ENCODE measurements around the gene PUS7. TPM values are rescaled to one million over a fixed set of nuclear protein-coding genes. Genes with fewer than 3 reads are reported as not detected.
A peak's percentile ranks its signal among the peaks of the same experiment; 100 is the strongest.
"Not testable (repeated sequence)": the region's sequence is repeated elsewhere in the genome, so short reads cannot be mapped to it uniquely, and the experiment has no call there.

PUS7 gene
- 22.3 and 38.5 TPM in 2 replicates for total RNA-seq
- polyA plus RNA-seq (2012) = 8.2 TPM

GRCh38 chr7:105521717-105522463 lies at the start of gene PUS7:
Gene PUS7 (minus strand): TSS chr7:105522271. CDS start chr7:105508512, 13,759 bp downstream.
- peak; percentile 94 for DNase-seq (ENCODE audit: low read depth)

DNA sequence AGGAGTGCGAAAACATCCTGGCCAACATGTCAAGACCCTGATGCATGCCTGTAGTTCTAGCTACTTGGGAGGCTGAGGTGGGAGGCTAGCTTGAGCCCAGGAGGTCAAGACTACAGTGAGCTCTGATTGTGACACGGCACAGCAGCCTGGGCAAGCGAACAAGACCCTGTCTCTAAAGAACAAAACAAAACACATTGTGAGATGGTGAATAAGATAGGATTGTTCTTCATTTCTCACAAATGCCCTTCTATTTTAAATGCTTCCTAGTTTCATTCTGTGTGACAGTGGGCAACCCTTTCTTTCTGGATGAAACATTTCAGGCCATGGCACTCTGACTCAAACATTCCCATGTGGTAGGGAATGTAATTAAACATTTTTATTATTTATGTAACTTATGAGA lies 45.8 kb upstream of the PUS7 start:
- DNase-seq (ENCODE audit: low read depth) = no peak

GRCh38 chr7:105567024-105567423 lies 45.0 kb upstream of the PUS7 start:
- no peak for DNase-seq (ENCODE audit: low read depth)

- DNase-seq (ENCODE audit: low read depth) = no peak
These were observed 43.1 kb upstream of the PUS7 start for GRCh38 chr7:105565190-105565589.

DNA sequence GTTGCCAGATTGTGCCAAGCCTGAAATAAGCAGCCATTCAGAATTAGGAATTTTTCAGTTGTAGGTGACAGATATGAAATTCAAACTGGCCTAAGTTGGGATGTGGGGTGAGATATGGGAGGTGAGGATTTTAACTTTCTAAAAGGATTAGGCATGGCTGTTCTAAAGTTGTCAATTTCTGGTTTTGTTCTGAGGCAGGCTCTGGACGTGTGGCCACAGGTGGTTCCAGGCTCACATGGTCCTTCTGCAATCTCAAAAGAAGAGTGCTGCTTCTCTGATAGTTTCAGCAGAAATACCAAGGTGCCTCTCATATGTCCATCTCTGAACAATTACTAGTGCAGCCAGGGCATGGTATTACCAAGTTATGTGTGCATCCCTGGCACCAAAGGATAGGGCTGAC lies 37.9 kb upstream of the PUS7 start:
- DNase-seq (ENCODE audit: low read depth) = peak; percentile 30

DNA sequence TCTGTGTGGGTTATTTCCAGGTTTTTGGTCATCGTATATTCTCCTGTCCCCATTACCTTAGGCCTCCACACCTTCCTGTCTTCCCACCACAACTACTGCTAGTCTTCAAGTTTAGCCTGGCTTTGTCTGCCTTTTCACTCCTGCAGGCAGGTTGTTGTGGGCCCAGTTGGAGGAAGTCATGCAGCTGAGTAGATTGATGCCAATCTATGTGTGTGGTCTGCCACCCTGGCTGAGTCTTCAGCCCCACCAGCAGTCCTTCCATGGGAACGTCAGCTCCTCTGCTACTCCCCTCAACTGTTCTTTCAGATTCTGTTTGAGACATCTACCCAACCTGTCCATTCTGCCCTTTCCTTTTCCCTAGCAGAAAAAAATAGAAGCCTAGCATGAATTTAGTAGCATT lies 16.3 kb upstream of the PUS7 start:
- DNase-seq (ENCODE audit: low read depth) = no peak

DNA sequence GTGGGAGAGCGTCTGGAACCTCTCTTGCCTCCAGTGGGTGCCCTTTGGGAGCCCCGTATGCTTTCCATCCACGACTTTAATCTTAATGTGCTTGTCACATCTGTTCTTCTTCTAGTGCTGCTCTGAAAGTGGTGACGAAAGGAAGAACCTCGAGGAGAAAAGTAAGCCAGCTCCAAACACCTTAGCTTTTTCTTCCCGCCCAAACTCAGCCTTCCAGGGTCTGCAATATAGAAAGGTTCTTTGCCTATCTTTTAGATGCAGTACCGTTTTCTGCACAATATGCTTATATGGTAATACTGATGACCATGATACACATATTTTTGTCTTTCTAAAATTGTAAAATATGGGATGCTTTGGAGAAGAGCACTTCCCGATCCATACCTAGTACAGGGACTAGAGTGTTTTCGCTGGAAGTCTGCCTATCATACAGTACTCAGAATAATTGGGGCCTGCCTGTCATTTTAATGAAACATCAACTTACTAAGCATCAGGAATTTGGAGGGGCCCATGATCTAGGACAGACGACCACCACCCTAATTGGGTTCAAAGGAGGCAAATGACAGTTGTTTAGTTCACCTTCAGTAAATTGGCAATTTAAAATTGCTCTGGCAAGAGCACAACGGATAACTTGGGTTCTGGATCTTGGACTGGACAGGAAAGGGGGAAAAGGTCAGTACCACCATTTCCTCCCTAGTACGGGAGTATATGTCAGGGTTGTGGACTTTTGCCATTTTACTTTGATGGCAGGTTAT lies 10.8 kb upstream of the PUS7 start:
- peak; percentile 5 for DNase-seq (ENCODE audit: low read depth)

DNA sequence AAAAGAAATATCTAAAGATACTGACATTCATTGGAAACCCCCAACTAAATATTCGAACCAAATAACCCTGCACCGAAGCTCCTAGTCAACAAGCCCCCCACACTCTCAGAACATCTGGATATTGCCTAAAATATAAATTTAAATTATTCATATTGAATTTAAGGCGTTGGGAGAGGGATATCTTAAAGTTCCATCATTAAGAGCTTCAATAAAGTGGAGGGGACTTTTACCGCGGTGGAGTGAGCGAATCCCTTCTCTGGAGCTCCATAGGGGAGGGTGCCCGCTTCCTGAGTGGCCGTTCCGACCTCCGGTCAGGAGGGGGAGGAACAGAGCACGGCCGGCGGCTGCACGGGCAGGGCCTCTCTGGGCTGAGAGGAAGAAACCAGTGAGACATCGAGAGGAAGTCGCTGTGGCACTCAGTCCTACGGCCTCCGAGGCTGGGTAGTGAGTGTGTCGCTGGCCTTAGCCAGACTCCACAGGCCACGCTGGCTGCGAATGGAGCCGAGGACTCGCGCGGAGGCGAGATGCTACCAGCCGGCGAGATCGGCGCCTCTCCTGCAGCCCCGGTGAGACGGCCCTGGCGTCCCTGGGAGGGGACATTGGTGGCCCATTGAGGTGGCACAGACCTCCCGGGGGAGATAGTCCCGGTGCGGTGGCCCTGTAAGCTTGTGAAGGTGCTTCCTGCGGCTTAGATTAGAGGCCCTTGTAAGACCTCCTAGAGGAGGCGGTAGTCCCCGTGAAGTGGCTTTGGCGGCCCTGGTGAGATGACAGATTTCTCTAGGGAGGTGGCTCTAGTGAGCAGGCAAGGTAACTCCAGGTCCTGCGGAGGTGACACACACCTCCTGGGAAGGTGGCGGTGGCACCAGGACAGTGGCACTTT lies 10.0 kb upstream of the PUS7 start, which contains the start of gene RINT1:
Gene RINT1 (plus strand): TSS at position 410 of the 880 bp plus-strand sequence. CDS start 115 bp downstream, at position 525.
- DNase-seq (ENCODE audit: low read depth) = peak; percentile 94

GRCh38 chr7:105530546-105530945 lies 8.5 kb upstream of the PUS7 start:
- no peak for DNase-seq (ENCODE audit: low read depth)

GRCh38 chr7:105530126-105530525 lies 8.1 kb upstream of the PUS7 start:
- no peak for DNase-seq (ENCODE audit: low read depth)

DNA sequence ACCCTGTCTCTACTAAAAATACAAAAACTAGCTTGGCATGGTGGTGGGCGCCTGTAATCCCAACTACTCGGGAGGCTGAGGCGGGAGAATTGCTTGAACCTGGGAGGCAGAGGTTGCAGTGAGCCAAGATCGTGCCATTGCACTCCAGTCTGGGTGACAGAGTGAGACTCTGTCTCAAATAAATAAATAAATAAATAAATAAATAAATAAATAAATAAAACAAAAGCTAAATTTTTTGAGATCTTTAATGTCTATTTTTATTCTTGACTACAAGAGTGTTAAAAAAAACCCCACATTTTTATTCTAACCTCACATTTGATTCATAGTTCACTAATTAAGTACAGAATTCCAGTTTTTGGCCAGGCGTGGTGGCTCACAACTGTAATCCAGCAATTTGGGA lies 5.7 kb upstream of the PUS7 start:
- not testable (repeated sequence) for DNase-seq (ENCODE audit: low read depth)

DNA sequence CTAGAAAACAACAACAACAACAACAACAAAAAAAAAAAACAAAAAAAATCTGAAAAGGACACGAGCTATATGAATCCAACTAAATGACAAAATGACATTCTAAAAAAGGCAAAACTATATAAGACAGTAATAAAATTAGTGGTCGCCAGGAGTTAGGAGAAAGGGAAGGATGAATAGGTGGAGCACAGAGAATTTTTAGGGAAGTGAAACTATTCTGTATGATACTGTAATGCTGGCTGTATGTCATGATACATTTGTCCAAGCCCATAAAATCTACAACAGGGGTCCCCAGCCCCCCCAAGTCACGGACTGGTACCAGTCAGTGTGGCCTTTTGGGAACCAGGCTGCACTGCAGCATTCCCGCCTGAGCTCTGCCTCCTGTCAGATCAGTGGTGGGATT lies 2.8 kb upstream of the PUS7 start:
- DNase-seq (ENCODE audit: low read depth) = no peak

- not testable (repeated sequence) for DNase-seq (ENCODE audit: low read depth)
These were observed 2.4 kb upstream of the PUS7 start for GRCh38 chr7:105524423-105524822.

GRCh38 chr7:105521027-105521716 lies 899 bp downstream of the PUS7 start:
- peak; percentile 77 for DNase-seq (ENCODE audit: low read depth)

GRCh38 chr7:105520620-105521019 lies 1.5 kb downstream of the PUS7 start:
- not testable (repeated sequence) for DNase-seq (ENCODE audit: low read depth)

GRCh38 chr7:105519353-105519752 lies 2.7 kb downstream of the PUS7 start:
- DNase-seq (ENCODE audit: low read depth) = no peak

DNA sequence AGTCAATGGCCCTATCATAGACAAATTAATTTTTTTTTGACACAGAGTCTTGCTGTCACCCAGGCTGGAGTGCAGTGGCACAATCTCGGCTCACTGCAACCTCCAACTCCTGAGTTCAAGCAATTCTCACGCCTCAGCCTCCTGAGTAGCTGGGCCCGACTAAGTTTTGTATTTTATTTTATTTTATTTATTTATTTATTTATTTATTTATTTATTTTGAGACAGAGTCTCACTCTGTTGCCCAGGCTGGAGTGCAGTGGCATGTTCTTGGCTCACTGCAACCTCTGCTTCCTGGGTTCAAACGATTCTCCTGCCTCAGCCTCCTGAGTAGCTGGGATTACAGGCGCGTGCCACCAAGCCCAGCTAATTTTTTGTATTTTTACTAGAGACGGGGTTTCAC lies 6.5 kb downstream of the PUS7 start:
- DNase-seq (ENCODE audit: low read depth) = not testable (repeated sequence)

DNA sequence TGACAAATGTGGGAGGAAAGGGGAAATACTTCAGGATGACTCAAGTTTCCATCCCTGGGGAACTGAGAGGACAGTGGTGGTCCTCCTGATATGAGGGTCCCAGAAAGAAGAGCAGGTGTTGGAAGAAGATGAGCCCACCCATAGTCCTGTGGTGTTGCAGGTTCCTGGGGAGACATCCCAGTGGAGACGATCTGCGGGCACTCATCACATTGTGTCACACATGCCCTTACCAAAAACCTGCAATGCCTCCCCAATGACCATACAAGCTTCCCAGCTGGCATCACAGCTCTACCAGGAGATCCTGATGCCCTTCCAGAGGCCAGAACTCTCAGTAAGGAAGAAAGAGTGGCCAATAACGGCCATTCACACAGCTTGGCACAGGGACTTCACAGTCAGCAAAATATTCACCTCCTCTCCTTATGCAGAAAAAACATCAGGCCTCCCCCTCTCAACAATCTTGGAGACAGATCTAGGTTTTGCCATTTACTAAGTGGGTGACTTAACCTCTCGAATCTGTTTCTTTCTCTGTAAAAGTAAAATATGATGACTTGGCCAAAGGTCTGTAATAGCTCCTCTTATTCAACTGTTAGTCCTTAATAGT lies 9.0 kb downstream of the PUS7 start:
- no peak for DNase-seq (ENCODE audit: low read depth)

GRCh38 chr7:105512415-105512814 lies 9.7 kb downstream of the PUS7 start:
- no peak for DNase-seq (ENCODE audit: low read depth)

DNA sequence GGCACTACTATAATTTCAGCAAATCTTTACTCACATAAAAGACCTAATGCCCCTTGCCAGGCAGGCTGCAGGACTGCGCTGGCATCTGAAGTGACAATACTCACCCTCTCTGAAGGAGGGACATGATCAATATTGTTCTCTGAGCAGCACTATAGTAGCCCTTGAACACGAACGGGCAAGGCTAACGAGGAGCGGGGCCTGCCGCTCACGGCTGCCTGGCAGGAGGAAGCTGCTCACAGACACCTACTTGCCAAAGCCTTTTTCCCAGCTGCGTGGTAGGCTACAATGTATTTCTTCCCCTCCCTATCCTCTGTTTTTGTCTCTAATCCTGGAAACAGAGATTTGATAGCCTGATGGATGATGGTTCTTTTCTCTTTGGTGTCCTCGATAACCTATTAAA lies 19.9 kb downstream of the PUS7 start:
- DNase-seq (ENCODE audit: low read depth) = no peak

Data from myocyte (in vitro differentiated cells).